HUES64 (cell line): ENCODE results near the gene LRRC71.

Source experiments
- H3K27ac ChIP-seq: 2 replicates; pipeline ENCODE4 v1.7.0; 2013; ENCODE audit warnings: low read depth, low read length, inconsistent platforms
- H3K27me3 ChIP-seq: 2 replicates; pipeline ENCODE4 v1.6.1; 2013; ENCODE audit warnings: mild to moderate bottlenecking, low read length; ENCODE audit not compliant: insufficient read depth
- H3K36me3 ChIP-seq: 2 replicates; pipeline ENCODE4 v1.6.1; 2013; ENCODE audit warnings: mild to moderate bottlenecking, low read length; ENCODE audit not compliant: insufficient read depth
- H3K4me1 ChIP-seq: 2 replicates; pipeline ENCODE4 v1.6.1; 2013; ENCODE audit warnings: mild to moderate bottlenecking, low read length, moderate library complexity; ENCODE audit not compliant: insufficient read depth
- H3K4me3 ChIP-seq: 2 replicates; pipeline ENCODE4 v1.5.1; 2013; ENCODE audit warnings: mild to moderate bottlenecking, low read length, moderate library complexity
- H3K9ac ChIP-seq: 2 replicates; pipeline ENCODE4 v1.6.1; 2013; ENCODE audit warnings: mild to moderate bottlenecking, low read depth, low read length
- H3K9me3 ChIP-seq: 2 replicates; pipeline ENCODE4 v1.6.1; 2013; ENCODE audit warnings: low read depth, low read length; ENCODE audit not compliant: insufficient read depth
- WGBS: fragments of 150-250, 120-280 bp; methylation state at CpG from one replicate; pipeline ENCODE4 v1.1.7; 2013; ENCODE audit warnings: missing lambda C conversion rate; 5-methylcytosine and 5-hydroxymethylcytosine counted together

The LRRC71 gene

DNA sequence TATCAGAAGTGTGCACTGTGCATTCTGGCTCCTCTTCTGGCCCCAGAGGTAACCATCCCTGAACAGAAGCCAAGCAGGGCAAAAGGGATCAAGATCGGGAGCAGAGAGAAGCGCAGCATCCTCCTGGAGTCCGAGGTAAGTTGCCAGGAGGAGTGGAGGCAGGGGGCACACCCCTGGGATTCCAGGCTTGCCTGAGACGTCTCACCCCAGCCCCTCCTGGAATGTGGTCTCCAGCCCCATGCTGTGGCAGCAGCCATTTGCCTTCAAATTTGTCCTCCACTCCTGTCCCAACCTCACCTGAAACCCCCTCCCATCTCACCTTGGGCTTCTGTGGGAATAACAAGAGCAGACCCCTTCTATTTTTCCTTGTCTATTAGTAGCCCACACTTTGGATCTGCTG, 10.1 kb downstream of the LRRC71 start:
- no peaks in the 10 kb centered on the region; the same call in 1 of the 2 replicates for H3K4me1 ChIP-seq
- H3K27ac ChIP-seq: no peak overlapping the region
- WGBS: 55% methylated on average over 4 of the region's 4 CpGs
- peaks cover 52% of the 10 kb centered on the region for H3K27me3 ChIP-seq
- H3K9ac ChIP-seq: no peak overlapping the region
- H3K36me3 ChIP-seq: peaks cover 11% of the 10 kb centered on the region
- H3K9me3 ChIP-seq: no peaks in the 10 kb centered on the region
- H3K4me3 ChIP-seq: no peak overlapping the region

DNA sequence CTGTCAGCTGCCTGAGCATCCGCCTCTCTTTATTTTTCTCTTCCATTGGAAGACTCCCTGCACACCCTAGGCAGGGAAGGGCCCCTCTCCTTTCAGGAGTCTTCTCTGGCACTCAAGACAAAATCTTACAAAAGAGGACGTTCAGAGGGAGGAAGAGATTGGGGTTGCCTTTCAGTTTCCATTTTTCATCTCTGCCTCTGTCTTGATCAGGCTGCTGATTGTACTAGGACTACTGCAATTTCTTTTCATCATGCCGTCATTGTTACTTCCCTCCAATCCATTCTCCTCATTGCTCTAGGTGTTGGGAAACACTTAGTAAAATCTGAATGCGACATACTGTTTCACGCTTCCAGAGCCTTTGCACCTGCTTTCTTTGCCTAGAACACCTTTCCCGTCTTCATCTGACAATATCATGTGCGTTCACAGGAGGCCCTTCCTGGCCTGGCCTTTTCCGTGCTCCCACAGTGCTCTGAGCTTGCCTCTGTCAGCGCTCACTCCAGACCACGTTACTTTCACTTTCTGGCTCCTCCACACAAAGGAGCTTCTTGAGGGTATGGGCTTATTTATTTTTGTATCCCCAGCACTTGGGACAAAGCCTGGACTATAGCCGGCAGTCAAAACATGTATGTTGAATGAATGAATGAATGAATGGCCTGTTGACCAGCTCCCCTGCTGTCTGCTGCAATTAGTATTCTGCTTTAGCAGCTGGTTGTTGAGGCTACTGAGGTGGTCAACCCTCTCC, 10.9 kb downstream of the LRRC71 start:
- Histone ChIP-seq H3K27me3 (peaks cover 43% of the 10 kb centered on the region), H3K9me3 (no peaks in the 10 kb centered on the region), H3K27ac (no peak overlapping the region), H3K36me3 (peaks cover 18% of the 10 kb centered on the region), H3K4me3 (no peak overlapping the region), H3K9ac (no peak overlapping the region), H3K4me1 (no peaks in the 10 kb centered on the region; the same call in 1 of the 2 replicates)
- 90% methylated on average over 11 of the region's 11 CpGs for WGBS

DNA sequence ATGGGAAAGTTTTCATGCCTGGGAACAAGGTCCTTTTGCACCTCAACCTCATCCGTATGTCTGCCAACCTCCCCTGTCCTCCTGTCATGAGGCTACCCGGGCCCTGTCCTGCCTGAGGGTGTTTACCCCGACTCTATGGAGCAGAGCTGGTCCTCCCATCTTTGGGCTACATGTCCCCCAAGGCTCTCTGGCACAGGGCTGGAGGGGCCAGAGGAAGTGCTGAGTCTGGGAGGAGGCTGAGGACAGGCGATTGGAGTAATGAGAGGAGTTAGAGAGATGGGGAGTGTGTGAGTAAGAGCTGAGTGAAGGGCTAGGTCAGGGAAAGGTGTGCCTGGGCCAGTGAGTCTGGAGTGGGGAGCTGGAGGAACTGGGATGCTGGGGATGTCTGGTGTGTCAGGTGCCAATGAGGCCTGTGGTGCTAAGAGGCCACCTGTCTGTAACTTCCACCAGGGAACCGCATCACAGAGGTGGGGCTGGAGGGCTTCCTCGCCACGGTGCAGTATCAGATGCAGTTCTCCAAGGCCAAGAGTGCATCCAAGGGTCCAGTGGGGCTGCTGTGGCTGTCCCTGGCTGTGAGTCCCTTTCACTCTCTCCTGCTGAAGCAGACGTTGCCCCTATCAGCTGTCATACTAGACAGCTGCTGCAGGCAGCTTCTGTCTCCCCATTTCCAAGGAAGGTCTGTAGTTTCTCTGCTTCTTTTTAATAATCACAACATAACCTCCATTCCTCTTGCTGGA, 11.7 kb downstream of the LRRC71 start:
- Histone ChIP-seq H3K27me3 (peaks cover 36% of the 10 kb centered on the region), H3K4me1 (no peaks in the 10 kb centered on the region; the same call in 1 of the 2 replicates), H3K9ac (no peak overlapping the region), H3K36me3 (peaks cover 25% of the 10 kb centered on the region), H3K9me3 (no peaks in the 10 kb centered on the region), H3K4me3 (no peak overlapping the region), H3K27ac (no peak overlapping the region)
- 73% methylated on average over 8 of the region's 8 CpGs for WGBS

DNA sequence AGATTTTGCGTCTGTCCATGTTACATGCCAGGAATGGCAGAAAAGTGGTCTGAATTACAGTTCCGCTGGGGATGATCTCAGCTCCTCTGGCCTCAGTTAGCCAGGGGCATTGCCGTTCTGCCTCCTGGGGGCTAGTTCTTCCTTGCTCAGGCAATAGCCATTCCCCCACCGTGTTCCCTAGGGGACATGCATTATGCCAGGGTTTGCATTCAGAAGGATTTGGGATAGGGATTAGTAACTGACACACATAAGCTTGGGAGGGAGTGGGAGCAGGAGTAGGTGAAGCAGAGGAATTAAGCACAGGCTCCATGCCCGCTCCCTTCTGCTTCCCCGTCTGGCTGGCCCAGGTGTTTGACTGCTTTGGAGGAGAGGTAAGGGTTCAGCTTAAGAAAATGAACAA, 12.7 kb downstream of the LRRC71 start:
- Histone ChIP-seq H3K4me1 (no peaks in the 10 kb centered on the region; the same call in 1 of the 2 replicates), H3K4me3 (no peak overlapping the region), H3K27me3 (peaks cover 26% of the 10 kb centered on the region), H3K36me3 (peaks cover 35% of the 10 kb centered on the region), H3K27ac (no peak overlapping the region), H3K9me3 (no peaks in the 10 kb centered on the region), H3K9ac (no peak overlapping the region)
- WGBS: 78% methylated on average over 6 of the region's 6 CpGs

DNA sequence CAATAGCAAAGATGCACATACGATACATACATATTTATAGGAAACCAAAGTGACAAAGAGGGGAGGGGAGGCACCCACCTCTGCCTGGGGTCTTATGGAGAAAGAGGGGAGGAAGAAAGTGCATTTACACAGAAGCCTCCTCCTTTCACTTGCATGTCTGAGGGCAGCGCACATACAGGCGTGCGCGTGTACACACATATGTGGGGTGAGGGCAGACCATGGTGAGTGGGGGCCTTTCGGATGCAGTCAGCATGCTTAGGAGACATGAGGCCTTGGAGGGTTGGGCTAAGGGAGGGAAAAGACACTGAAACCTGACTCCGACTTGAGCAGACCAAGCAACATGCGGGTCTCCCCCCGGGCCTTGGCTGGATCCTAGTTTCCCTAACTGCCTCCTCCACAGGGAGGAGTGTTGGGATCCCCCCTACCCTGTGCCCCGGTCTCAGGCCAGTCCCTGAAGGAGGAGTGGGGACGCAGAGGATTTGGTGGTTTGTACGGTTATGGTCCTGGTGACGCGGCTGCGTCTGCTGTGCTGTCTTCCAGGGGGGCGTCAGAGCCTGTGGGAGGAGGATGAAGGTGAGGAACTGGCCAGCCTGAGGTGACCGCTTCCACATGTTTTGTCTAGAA, 15.2 kb downstream of the LRRC71 start:
- WGBS: 91% methylated on average over 13 of the region's 17 CpGs
- Histone ChIP-seq H3K36me3 (peaks cover 60% of the 10 kb centered on the region), H3K4me3 (no peak overlapping the region), H3K9me3 (no peaks in the 10 kb centered on the region), H3K27me3 (peaks cover 3% of the 10 kb centered on the region; the same call in 1 of the 2 replicates), H3K27ac (no peak overlapping the region), H3K4me1 (no peaks in the 10 kb centered on the region; the same call in 1 of the 2 replicates), H3K9ac (no peak overlapping the region; the same call in 1 of the 2 replicates)

DNA sequence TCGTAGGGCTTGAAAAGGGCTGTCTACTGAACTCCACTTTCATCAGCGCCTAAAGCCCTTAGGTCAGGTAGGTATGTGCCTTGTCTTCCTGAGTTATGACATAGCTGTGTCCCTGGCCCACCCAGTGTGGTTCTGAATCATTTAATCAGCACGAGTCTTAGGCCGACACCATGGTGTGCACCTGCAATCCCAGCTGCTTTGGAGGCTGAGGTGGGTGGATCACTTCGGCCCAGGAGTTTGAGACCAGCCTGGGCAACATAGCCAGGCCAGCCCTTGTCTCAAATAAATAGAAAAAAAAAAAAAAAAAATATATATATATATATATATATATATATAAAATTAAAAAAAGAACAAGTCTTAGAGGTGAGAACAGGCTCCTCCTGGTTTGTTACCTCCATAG, 15.8 kb downstream of the LRRC71 start:
- H3K9me3 ChIP-seq: no peaks in the 10 kb centered on the region
- H3K27me3 ChIP-seq: no peaks in the 10 kb centered on the region
- H3K27ac ChIP-seq: no peak overlapping the region
- no peak overlapping the region for H3K4me3 ChIP-seq
- no peak overlapping the region for H3K9ac ChIP-seq
- 96% methylated on average over 5 of the region's 5 CpGs for WGBS
- peaks cover 66% of the 10 kb centered on the region for H3K36me3 ChIP-seq
- H3K4me1 ChIP-seq: no peaks in the 10 kb centered on the region; the same call in 1 of the 2 replicates

DNA sequence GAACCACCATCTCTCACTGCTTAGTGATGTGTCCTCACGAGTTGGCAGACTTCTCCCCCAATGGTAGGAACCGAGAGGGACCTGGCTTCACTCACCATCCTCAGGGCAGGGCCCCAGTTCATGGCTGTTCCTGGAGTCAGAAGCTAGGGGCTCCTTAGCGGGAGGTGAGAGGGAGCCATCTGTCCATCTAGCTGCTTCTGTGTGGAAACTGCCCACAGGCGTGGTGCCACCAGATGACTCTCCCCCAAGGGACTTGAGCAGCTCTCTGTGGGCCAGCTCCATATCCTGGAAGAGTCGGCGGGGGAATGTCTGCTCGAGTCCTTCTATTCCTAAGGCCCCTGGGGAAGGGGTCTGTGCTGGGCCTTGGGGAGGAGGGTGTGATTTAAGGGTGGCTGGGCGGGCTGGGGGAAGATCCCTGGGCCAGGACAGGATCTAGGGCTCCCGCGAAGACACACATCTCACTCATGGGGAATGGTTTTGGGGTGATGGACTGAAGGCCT, 16.3 kb downstream of the LRRC71 start:
- H3K9ac ChIP-seq: no peak overlapping the region
- H3K27ac ChIP-seq: no peak overlapping the region
- no peak overlapping the region for H3K4me3 ChIP-seq
- H3K4me1 ChIP-seq: no peaks in the 10 kb centered on the region; the same call in 1 of the 2 replicates
- 90% methylated on average over 10 of the region's 10 CpGs for WGBS
- H3K27me3 ChIP-seq: no peaks in the 10 kb centered on the region
- H3K36me3 ChIP-seq: peaks cover 72% of the 10 kb centered on the region
- H3K9me3 ChIP-seq: no peaks in the 10 kb centered on the region

DNA sequence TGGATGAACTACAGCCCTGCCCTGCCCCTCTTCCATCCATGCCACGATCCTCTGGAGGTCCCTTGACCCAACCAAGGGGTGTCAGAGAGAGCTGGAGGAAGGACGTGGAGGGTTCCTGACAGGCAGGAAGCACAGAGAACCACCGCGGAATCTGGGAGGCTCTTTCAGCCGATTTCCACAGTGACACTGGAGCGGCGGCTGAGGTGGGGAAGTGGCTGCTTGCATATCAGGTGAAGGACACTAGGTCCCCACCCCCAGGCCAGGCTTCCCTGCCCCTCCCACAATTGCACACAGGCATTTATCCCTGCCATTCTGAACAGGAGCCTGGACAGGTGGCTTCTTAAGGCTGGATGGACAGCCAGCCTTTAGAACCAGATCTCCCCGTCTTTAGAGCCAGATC, 17.5 kb downstream of the LRRC71 start:
- Histone ChIP-seq H3K27me3 (no peaks in the 10 kb centered on the region), H3K4me3 (no peak overlapping the region), H3K4me1 (no peaks in the 10 kb centered on the region; the same call in 1 of the 2 replicates), H3K9ac (no peak overlapping the region), H3K9me3 (no peaks in the 10 kb centered on the region), H3K36me3 (peaks cover 83% of the 10 kb centered on the region), H3K27ac (no peak overlapping the region)
- 94% methylated on average over 8 of the region's 8 CpGs for WGBS

DNA sequence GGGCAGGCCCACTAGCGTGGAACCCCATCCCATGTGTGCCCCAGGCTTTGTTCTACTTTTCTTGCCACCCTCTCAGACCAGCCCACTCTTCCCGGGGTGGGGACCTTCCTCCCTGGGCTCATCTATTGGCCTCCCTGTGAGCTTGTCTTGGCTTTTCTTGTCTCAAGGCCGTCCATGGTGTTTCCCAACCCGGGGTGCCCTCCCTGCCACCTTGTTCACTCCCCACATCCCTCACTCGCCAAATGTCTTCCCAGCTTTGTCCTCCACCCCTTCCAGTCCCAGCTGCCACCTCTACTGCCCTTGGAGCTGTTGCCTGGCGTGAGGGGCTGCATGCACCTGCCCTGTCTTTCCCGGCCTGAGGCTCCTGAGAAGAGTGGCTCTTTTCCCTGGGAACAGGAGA, 18.4 kb downstream of the LRRC71 start:
- peaks cover 92% of the 10 kb centered on the region for H3K36me3 ChIP-seq
- H3K9me3 ChIP-seq: no peaks in the 10 kb centered on the region
- no peak overlapping the region for H3K27ac ChIP-seq
- no peaks in the 10 kb centered on the region for H3K4me1 ChIP-seq
- H3K27me3 ChIP-seq: no peaks in the 10 kb centered on the region
- no peak overlapping the region for H3K4me3 ChIP-seq
- no peak overlapping the region for H3K9ac ChIP-seq
- 93% methylated on average over 7 of the region's 7 CpGs for WGBS

DNA sequence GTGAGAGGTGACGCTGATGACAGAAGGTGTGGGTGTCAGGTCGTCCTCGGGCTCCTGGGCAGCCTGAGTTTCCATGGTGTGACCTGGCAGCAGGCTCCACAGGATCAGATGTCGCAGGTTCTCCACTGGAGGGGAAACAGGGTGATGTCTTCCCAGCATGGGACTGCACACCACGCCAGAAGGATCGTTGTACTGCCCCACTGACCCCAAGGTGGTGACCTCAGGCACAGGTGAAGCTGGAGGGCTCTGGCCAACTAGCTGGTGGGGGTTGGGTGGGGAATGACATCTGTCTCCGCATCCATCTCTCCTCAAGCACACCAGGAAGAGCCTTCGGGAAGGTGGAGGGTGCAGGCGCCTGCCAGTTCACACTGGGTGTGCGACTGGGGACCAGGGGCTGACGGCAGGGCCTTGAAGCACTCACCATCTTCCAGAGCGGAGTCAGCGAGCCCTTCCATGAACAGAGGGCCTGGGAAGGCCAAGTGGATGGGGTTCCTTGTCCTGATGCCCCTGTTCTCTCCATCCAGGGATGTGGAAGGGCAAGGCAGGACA, 19.4 kb downstream of the LRRC71 start:
- no peaks in the 10 kb centered on the region for H3K4me1 ChIP-seq
- no peak overlapping the region for H3K9ac ChIP-seq
- no peak overlapping the region for H3K27ac ChIP-seq
- H3K36me3 ChIP-seq: peaks cover 97% of the 10 kb centered on the region
- WGBS: 94% methylated on average over 13 of the region's 13 CpGs
- no peaks in the 10 kb centered on the region for H3K27me3 ChIP-seq
- H3K4me3 ChIP-seq: no peak overlapping the region
- H3K9me3 ChIP-seq: no peaks in the 10 kb centered on the region

DNA sequence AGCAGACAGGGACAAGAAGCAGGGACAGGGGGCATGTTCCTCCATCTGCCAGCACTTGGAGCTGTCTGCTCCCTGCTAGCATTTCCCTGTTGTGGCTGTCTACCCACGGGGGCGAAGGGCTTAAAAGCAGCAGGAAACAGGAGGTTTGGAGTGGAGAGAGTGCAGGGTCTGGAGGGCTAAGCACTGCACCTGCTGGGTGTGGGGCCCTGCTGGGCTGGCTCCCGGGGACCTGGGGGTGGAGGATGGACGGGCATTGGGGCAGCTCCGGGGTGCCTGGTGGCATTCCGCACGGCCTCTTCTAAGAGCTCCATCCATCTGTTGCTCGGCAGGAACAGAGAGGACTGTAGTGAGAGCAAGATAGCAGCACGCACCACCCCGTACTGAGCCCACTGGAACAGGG, 21.2 kb downstream of the LRRC71 start:
- Histone ChIP-seq H3K27me3 (no peaks in the 10 kb centered on the region), H3K4me1 (no peaks in the 10 kb centered on the region), H3K9me3 (no peaks in the 10 kb centered on the region), H3K36me3 (peaks cover 100% of the 10 kb centered on the region), H3K9ac (no peak overlapping the region), H3K27ac (no peak overlapping the region), H3K4me3 (no peak overlapping the region)
- 93% methylated on average over 10 of the region's 10 CpGs for WGBS
